Heart left ventricle (tissue), 13 donors: ENCODE data around the gene HSPA12A.

Experiments used
- CTCF ChIP-seq, 12 donors: fragments of 200-600 bp; sonication (generic) in 4 of 12; IDR thresholded peaks; one replicate each; pipeline versions ENCODE4 v1.5.0 to v1.8.0; 2018 to 2022; ENCODE audit warnings: antibody characterized with exemption in 12 of 12, mild to moderate bottlenecking in 5 of 12
- POLR2A ChIP-seq, 2 donors: fragments of 450-650 bp; IDR thresholded peaks; one replicate each; pipeline ENCODE4 v1.6.1; 2017; ENCODE audit warnings: antibody characterized with exemption in 2 of 2, mild to moderate bottlenecking in 2 of 2, moderate library complexity in 2 of 2
- donor health status: ischemic (EF 13 %, LVEDD 7.1; RV severe dilation, severe dysfunction).
- donor health status: DM: no; HTN: yes; CAD: no.
- donor health status: DM: no; HTN: no; CAD: no.
- donor health status: ischemic (EF 25% LVEDD 6.9; RV normal size, moderate dysfunction).
- donor health status: ischemic (EF 25% LVEDD 5.7; RV mildly dilated, moderate dysfunction).
- donor health status: ischemic (EF 35%, LVEDD 5.7; RV mildly dilated, moderate dysfunction).
- donor health status: nonischemic (EF 11% LVEDD 7.7; RV severe dilation, severe dysfunction).
- donor health status: DM: yes; HTN: yes; CAD: no.
- donor health status: PGD.
- donor health status: ischemic (EF 29% LVEDD 5.4; RV normal size, mild dysfunction).
- donor health status: nonischemic (EF 23%, LVEDD 6.1; RV moderate dilation, normal function).

- TF ChIP-seq CTCF (IDR thresholded peaks at IDR 0.05) (no peak), POLR2A (IDR thresholded peaks at IDR 0.05) (no peak)
Observed at GRCh38 chr10:116655568-116655967, 86.8 kb downstream of the HSPA12A start.
